Tibial nerve (tissue), 4 donors: Measurements from ENCODE around the gene TFDP2. TPM values are rescaled to one million over a fixed set of nuclear protein-coding genes. Genes with fewer than 3 reads are reported as not detected.

Experiments
- DNase-seq, 2 donors: peaks; one replicate each; pipeline ENCODE4 v3.0.0-alpha.2; 2019; ENCODE audit warnings: low spot score in 2 of 2
- H3K27ac ChIP-seq, 4 donors: fragments of 200-600 bp; sonication (generic) in 3 of 4; one replicate each; pipeline ENCODE4 v1.5.1; 2017 to 2019; ENCODE audit warnings: mild to moderate bottlenecking in 1 of 4
- H3K27me3 ChIP-seq, 2 donors: fragments of 200-600 bp; sonication (generic) in 1 of 2; one replicate each; pipeline versions ENCODE4 v1.5.1 to v1.6.0; 2017 to 2019
- H3K36me3 ChIP-seq, 3 donors: fragments of 200-600 bp; sonication (generic); one replicate each; pipeline ENCODE4 v1.5.1; 2018 to 2019
- H3K4me1 ChIP-seq, 4 donors: fragments of 200-600 bp; sonication (generic) in 3 of 4; one replicate each; pipeline ENCODE4 v1.5.1; 2017 to 2019
- H3K4me3 ChIP-seq, 4 donors: fragments of 200-600 bp; sonication (generic) in 3 of 4; one replicate each; pipeline ENCODE4 v1.5.1; 2017 to 2019; ENCODE audit warnings: mild to moderate bottlenecking in 1 of 4, moderate library complexity in 1 of 4
- H3K9me3 ChIP-seq, 4 donors: fragments of 200-600 bp; sonication (generic) in 3 of 4; one replicate each; pipeline ENCODE4 v1.5.1; 2017 to 2019
- EP300 ChIP-seq, 2 donors: sonication (generic); formaldehyde crosslinking; IDR thresholded peaks; one replicate each; pipeline ENCODE4 v1.6.1; 2017; ENCODE audit warnings: antibody characterized with exemption in 2 of 2, mild to moderate bottlenecking in 1 of 2
- POLR2A ChIP-seq, 2 donors: fragments of 450-650 bp; IDR thresholded peaks; one replicate each; pipeline ENCODE4 v1.6.1; 2017; ENCODE audit warnings: antibody characterized with exemption in 2 of 2, mild to moderate bottlenecking in 2 of 2, moderate library complexity in 2 of 2
- WGBS, 2 donors: methylation state at CpG; one replicate each; pipeline ENCODE4 v1.1.5; 2018; 5-methylcytosine and 5-hydroxymethylcytosine counted together
- total RNA-seq, 4 donors: library from RNA; depleted of rRNA; stranded (reverse); fragments of >200 nt; gene quantifications; one replicate each; pipeline ENCODE4 v1.1.0, GENCODE V29; 2016
- TF ChIP-seq, protein P1 (sequence below), 5 experiments: fragments of 200-600 bp in 3 of 5; fragments of 450-650 bp in 2 of 5; sonication (generic) in 3 of 5; IDR thresholded peaks; one replicate each; pipeline ENCODE4 v1.5.1; 2016 to 2019; ENCODE audit warnings: antibody characterized with exemption in 5 of 5, mild to moderate bottlenecking in 3 of 5, moderate library complexity in 2 of 5

TFDP2 gene
- total RNA-seq, 4 donors from 2014 or later = 30.0 to 95.7 (median 70.6) TPM

DNA sequence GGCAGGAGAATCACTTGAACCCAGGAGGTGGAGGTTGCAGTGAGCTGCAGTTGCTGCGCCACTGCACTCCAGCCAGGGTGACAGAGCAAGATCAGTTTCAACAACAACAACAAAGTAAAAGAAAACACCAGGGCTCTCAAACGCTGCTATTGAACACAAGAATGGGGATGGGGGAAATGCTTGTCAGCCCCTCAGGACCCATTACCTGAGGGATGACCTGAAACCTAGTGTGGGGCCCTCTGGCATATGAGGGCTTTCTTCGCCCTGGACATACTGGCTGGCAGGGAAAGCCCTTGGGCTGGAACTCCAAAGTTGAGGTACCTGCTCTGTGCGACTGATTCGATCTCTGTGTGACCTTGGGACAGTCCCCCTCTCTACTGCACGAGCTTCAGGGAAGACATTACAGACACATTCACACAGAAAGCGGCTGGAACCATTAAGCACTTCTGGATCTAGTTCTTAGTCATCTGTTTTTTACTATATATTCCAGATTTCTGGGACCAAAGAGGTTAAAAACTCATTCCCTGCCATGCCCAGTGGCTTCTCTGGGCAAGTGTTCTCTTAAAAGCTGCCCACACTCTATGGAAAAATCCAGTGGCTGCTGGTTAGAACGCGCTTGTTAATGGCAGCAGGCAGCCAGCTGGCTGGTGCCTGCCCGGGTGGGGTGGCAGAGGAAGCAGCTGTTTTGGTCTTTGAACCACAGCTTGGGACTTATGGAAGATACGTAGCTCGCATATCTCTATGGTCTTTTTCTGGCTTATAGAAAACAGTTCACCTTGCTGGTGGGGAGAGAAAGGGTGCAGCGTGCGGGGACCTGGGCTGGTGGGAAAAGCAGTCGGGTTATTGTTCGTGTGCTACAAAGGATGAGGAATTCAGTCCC is 215.7 kb downstream of the TFDP2 start:
- Histone ChIP-seq H3K27ac (no peak overlapping the region), H3K9me3 (peaks cover 0 to 3% (median 0%) of the 10 kb centered on the region in 4 donors), H3K4me1 (no peaks in the 10 kb centered on the region), H3K27me3 (no peaks in the 10 kb centered on the region), H3K4me3 (no peak overlapping the region), H3K36me3 (peaks cover 0 to 10% (median 0%) of the 10 kb centered on the region in 3 donors)
- TF ChIP-seq POLR2A (IDR thresholded peaks at IDR 0.05) (no peak), EP300 (IDR thresholded peaks at IDR 0.05) (no peak)
- TF ChIP-seq, protein P1, sequence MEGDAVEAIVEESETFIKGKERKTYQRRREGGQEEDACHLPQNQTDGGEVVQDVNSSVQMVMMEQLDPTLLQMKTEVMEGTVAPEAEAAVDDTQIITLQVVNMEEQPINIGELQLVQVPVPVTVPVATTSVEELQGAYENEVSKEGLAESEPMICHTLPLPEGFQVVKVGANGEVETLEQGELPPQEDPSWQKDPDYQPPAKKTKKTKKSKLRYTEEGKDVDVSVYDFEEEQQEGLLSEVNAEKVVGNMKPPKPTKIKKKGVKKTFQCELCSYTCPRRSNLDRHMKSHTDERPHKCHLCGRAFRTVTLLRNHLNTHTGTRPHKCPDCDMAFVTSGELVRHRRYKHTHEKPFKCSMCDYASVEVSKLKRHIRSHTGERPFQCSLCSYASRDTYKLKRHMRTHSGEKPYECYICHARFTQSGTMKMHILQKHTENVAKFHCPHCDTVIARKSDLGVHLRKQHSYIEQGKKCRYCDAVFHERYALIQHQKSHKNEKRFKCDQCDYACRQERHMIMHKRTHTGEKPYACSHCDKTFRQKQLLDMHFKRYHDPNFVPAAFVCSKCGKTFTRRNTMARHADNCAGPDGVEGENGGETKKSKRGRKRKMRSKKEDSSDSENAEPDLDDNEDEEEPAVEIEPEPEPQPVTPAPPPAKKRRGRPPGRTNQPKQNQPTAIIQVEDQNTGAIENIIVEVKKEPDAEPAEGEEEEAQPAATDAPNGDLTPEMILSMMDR (IDR thresholded peaks at IDR 0.05) = no peak
- DNase-seq = no peak
- 80 to 82% methylated on average over 16 of the region's 16 CpGs for WGBS, 2 donors

DNA sequence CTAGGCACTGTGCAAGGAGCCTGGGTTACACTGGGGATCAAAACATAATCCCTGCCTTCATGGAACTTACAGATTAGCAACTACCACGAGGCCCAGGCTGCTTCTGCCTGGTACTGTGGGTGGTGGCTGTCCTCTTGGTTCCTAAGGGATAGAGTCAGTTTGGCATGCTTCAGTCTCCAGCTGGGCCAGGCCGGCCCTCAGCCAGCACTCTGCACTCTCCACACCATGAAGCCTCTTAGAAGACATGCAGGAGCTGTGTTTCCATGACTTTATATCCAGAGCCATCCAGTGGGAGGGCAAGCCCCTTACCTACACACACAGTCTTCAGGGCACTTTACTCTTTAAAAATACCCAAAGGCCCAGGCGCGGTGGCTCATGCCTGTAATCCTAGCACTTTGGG is 218.5 kb downstream of the TFDP2 start:
- DNase-seq = no peak
- no peak for TF ChIP-seq EP300 (IDR thresholded peaks at IDR 0.05)
- TF ChIP-seq POLR2A (IDR thresholded peaks at IDR 0.05) = no peak
- TF ChIP-seq, protein P1 (IDR thresholded peaks at IDR 0.05) = no peak

DNA sequence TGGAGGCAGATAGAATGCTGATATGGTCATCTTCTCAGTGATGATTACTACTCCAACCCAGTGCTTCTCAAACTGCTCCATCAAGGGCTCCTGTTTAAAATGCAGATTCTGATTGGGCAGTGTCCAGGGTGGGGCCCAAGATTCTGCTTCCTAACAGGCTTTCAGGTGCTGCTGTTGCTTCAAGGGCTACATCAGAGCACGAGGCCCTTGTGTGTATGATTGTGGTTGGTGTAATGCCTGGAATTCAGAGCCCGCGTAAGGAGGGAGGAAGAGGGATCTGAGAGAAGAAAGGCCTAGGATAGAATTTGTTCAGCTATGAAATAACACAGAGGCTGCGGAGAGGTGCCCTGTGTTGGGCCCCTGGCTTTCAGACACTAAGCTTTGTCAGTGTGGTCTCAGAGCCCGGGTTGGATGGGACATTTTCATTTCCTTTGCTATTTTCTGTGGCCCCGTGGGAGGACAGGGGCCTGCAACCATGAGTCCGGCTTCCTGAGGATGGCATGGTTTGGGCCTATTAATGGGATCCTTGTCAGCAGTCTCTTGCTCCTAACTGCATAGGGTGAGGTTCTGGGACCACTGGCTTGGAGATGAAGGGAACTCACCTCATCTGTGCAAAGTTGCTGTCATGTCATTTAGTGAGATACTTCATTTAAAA is 219.9 kb downstream of the TFDP2 start:
- no peaks in the 10 kb centered on the region for H3K27me3 ChIP-seq
- no peak for DNase-seq
- 83 to 89% methylated on average over 7 of the region's 7 CpGs for WGBS, 2 donors
- peaks cover 0 to 3% (median 0%) of the 10 kb centered on the region in 4 donors for H3K9me3 ChIP-seq
- no peak overlapping the region for H3K4me3 ChIP-seq
- no peak overlapping the region for H3K27ac ChIP-seq
- H3K4me1 ChIP-seq = no peaks in the 10 kb centered on the region
- peaks cover 0 to 36% (median 0%) of the 10 kb centered on the region in 3 donors for H3K36me3 ChIP-seq
- TF ChIP-seq EP300 (IDR thresholded peaks at IDR 0.05) (no peak), POLR2A (IDR thresholded peaks at IDR 0.05) (no peak)
- TF ChIP-seq, protein P1 (IDR thresholded peaks at IDR 0.05) = no peak

More for the DNA sequence above, 218.5 kb downstream of the TFDP2 start:
- H3K4me3 ChIP-seq = no peak overlapping the region
- H3K27me3 ChIP-seq = no peaks in the 10 kb centered on the region
- WGBS, 2 donors = 91 to 93% methylated on average over 4 of the region's 4 CpGs
- H3K9me3 ChIP-seq = peaks cover 0 to 3% (median 0%) of the 10 kb centered on the region in 4 donors
- H3K36me3 ChIP-seq = peaks cover 0 to 23% (median 0%) of the 10 kb centered on the region in 3 donors
- no peaks in the 10 kb centered on the region for H3K4me1 ChIP-seq
- no peak overlapping the region for H3K27ac ChIP-seq

DNA sequence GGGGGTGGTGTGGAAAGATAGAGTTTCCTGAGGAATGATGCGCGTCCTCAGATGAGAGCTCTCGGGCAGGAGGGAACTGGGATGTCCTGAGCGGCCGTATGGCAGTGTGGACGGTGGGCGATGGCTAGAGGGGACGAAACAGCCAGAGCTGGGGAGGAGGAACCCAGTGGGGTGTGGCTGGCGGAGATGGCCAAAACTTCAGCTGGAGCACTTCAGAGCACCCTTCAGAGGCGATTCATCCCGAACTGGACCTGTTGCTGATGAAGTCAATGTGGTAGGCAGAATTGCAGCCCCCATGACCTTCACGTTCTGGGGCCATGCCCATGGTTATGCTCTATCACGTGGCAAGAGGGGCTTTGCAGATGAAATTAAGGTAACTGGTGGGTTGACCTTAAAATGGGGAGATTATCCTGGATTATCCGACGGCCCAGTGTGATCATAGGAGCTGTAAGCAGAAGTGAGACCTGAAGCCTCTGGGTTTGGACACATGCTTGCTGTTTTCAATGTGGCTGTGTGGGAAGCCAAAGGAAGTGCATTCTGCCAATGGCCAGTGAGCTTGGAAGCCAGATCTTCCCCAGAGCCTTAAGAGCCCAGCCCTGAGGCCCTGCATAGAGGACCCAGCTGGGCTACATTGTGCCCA is 220.6 kb downstream of the TFDP2 start:
- Histone ChIP-seq H3K27ac (no peak overlapping the region), H3K4me3 (no peak overlapping the region), H3K36me3 (peaks cover 0 to 44% (median 0%) of the 10 kb centered on the region in 3 donors), H3K27me3 (no peaks in the 10 kb centered on the region), H3K9me3 (peaks cover 0 to 3% (median 0%) of the 10 kb centered on the region in 4 donors), H3K4me1 (no peaks in the 10 kb centered on the region)
- WGBS, 2 donors = 91 to 96% methylated on average over 15 of the region's 15 CpGs
- TF ChIP-seq EP300 (IDR thresholded peaks at IDR 0.05) (no peak), POLR2A (IDR thresholded peaks at IDR 0.05) (no peak)
- TF ChIP-seq, protein P1 (IDR thresholded peaks at IDR 0.05) = no peak
- no peak for DNase-seq
